Measurements from ENCODE around the gene USP35.
A peak's percentile ranks its signal among the peaks of the same experiment; 100 is the strongest.

USP35 gene, protein sequence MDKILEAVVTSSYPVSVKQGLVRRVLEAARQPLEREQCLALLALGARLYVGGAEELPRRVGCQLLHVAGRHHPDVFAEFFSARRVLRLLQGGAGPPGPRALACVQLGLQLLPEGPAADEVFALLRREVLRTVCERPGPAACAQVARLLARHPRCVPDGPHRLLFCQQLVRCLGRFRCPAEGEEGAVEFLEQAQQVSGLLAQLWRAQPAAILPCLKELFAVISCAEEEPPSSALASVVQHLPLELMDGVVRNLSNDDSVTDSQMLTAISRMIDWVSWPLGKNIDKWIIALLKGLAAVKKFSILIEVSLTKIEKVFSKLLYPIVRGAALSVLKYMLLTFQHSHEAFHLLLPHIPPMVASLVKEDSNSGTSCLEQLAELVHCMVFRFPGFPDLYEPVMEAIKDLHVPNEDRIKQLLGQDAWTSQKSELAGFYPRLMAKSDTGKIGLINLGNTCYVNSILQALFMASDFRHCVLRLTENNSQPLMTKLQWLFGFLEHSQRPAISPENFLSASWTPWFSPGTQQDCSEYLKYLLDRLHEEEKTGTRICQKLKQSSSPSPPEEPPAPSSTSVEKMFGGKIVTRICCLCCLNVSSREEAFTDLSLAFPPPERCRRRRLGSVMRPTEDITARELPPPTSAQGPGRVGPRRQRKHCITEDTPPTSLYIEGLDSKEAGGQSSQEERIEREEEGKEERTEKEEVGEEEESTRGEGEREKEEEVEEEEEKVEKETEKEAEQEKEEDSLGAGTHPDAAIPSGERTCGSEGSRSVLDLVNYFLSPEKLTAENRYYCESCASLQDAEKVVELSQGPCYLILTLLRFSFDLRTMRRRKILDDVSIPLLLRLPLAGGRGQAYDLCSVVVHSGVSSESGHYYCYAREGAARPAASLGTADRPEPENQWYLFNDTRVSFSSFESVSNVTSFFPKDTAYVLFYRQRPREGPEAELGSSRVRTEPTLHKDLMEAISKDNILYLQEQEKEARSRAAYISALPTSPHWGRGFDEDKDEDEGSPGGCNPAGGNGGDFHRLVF

GRCh38 chr11:78188286-78189173, at the start of gene USP35, which contains the start of gene KCTD21:
TSS of gene USP35 (plus strand) at chr11:78188919. CDS start at chr11:78196246, 7,327 bp downstream.
TSS of gene KCTD21 (minus strand) at chr11:78188626. CDS start at chr11:78174554, 14,072 bp downstream.
- DNase-seq = peak; percentile 96

- peak; percentile 98 for DNase-seq
Observed at GRCh38 chr11:78139422-78140391, 49.0 kb upstream of the USP35 start, which contains the start of gene ALG8. TSS of gene ALG8 (minus strand) at chr11:78139626. CDS start at chr11:78139588, 38 bp downstream.

- peak; percentile 15 for DNase-seq
Observed at GRCh38 chr11:78140392-78141077, 48.2 kb upstream of the USP35 start.

DNA sequence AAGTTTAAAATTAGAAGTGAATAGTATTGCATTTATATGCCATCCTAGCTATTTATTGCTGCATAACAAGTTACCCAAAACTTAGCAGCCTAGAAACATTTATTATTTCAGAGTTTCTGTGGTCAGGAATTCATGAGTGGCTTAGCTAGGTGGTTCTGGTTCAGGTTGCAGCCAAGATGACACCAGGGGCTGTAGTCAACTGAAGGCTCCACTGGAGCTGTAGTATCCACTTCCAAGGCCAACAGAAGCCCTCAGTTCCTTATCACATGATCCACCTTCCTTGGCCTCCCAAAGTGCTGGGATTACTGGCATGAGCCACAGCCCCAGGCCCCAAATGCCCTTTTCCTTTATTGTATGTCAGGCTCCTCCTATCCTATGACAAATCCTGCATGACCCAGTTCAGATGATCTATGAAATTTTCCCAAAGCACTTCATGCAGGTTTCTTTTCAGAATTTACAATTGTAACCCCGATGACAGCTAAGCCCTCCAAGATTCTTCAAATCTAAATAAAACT, 43.2 kb upstream of the USP35 start:
- DNase-seq = no peak

DNA sequence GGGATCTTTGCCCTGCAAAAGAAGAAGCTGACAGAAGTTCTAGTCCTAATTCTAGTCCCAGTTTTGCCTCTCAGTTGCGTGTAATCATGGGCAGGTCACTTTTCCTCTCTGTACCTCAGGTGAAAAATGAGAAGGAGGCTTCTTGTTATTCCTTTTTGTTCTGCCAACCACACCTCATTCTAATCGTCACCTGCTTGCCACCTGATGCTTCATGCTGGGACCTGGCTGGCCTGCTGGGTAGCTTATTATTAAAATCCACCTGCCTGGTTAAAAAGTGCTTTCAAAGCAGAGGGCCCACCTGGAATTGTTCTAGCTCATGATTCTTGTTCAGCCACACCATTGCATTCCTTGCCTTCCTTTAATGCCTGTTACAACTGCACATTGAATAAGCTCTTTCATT, 40.9 kb upstream of the USP35 start:
- no peak for DNase-seq

DNA sequence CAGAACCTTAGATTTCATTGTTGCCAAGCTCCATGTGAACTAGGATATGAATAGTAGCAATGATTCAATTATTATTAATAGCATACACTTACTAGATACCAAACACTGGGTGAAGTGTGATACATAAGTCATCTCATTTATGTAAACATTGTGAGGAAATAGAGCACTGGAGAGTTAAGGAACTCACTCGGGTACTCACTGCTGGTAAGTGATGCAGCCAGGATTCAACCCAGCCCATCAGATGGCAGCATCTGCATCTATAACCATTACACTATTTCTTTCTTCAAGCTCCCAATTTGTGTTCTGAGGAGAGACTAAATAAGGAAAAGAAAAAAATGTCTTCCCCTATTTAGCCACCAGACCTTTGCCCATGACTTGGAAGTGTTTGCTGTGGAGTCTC, 39.1 kb upstream of the USP35 start:
- DNase-seq = no peak

GRCh38 chr11:78150346-78150745, 38.4 kb upstream of the USP35 start:
- no peak for DNase-seq

GRCh38 chr11:78150754-78151153, 38.0 kb upstream of the USP35 start:
- DNase-seq = no peak

DNA sequence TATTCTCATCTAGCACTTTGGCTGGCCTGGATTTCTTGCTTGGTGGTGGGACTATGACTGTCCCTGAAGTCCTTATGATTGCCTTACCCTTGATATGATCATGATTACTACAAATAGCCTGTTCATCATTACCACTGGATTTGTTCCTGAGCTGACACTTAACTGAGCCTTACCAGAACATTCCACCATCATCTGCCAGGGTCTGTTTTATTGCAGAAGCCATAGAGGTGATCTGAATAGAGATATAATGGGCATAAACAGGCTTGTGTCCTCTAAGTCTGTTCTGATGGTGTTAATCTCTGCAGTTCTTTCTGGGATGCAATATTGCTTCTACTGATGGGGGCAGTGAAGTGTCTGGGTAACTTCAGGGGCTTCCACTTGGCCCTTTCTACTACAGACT, 36.9 kb upstream of the USP35 start:
- DNase-seq = no peak

DNA sequence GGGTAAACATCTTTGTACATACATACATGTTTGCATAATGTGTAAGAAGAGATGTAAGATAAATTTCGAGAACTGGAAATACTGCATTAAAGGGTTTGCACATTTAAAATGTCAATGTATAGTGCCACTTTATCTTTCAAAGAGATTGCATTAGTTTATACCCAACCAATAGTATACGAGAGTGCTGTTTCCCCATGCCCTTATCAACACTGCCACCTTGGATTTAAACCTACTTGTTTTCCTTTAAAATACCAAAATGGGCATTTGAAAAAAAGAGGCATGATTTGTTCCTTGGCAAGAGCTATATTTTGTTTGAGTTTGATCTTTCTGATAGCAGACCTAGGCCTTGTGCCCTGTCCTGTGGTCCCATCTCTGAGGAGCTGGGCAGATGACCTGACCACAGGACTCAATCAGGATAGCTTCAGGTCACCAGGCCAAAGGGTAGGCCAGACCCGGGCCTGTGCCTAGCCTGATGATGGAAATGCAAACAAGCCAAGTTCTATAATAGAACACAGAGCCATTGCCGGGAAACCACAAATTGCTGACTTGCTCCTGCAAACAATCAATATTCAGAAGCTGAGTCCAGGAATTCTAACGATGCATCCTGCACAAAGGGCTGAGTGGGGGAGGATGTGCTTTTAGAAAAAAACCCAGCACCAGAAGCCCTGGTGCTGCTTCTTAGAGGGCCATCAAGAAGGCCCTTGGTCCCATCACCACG, 32.4 kb upstream of the USP35 start:
- no peak for DNase-seq

- DNase-seq = no peak
Observed at GRCh38 chr11:78158987-78159652, 29.6 kb upstream of the USP35 start.

GRCh38 chr11:78160557-78160956, 28.2 kb upstream of the USP35 start:
- no peak for DNase-seq

DNA sequence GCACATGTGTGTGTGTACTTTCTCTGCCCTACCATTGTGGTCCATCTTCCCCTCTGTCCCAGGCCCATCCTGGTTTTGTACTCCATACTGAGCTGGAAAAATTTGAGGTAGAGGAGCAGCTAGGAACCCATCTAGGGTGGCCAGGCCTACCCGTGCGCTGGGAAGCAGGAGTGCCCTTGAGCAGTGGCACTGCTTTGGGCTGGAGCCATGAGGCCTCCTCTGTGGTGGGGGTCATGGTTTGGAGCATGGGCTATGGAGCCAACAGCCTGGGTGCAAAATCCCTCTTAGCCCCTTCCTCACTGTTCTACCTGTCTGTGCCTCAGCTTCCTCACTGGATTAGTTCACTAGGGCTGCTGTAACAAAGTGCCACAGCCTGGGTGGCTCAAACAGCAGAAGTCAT, 27.4 kb upstream of the USP35 start:
- DNase-seq = no peak

DNA sequence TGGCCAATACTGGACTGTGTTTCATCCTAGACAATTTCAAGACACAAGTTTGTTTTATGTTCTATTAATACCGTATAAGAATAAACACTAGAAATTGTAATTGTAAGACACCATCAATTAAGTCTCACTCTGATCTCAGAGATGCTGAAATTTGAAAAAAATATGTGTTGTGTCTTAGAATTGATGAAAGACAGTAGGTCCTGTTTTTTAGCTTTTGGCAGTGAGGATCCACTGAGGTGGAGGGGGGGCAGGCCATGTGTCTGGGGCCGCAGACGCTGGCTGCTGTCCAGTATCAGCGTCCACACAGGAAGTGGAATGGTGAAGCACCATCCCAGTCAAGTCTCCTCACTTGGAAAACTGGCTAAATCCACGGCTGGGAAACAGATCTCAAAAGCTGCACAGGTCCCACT, 26.8 kb upstream of the USP35 start:
- DNase-seq = no peak

GRCh38 chr11:78163828-78164227, 24.9 kb upstream of the USP35 start:
- no peak for DNase-seq

DNA sequence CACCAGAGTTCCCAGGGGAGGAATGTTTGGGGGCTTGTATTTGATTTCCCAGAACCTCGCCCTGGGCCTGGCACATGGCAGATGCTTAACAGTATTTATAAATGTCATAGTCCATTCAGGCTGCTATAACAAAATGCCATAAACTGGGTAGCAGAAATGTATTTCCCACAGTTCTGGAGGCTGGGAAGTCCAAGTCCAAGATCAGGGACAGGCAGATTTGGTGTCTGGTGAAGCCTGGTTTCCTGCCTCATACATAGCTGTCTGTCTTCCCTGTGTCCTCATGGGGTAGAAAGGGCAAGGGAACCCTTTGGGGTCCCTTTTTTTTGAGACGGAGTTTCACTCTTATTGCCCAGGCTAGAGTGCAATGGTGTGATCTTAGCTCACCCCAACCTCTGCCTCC, 24.2 kb upstream of the USP35 start:
- no peak for DNase-seq

- DNase-seq = no peak
Observed at GRCh38 chr11:78166855-78167469, 21.8 kb upstream of the USP35 start.
